Retinal pigment epithelial cell (primary cell): ENCODE measurements around the gene SLC6A8.

Experiments used
- DNase-seq: peaks from one replicate; pipeline ENCODE4 v3.0.0-alpha.2; 2010; ENCODE audit warnings: low read depth
- H3K4me3 ChIP-seq: 2 replicates; pipeline ENCODE4 v1.5.1; 2011; ENCODE audit warnings: mild to moderate bottlenecking, low read length, control low read depth, moderate library complexity
- TF ChIP-seq, protein P1 (sequence below): conservative IDR thresholded peaks from 2 replicates; pipeline ENCODE4 v1.5.1; 2011; ENCODE audit warnings: low read depth, low read length, control low read depth, inconsistent platforms

Gene SLC6A8

DNA sequence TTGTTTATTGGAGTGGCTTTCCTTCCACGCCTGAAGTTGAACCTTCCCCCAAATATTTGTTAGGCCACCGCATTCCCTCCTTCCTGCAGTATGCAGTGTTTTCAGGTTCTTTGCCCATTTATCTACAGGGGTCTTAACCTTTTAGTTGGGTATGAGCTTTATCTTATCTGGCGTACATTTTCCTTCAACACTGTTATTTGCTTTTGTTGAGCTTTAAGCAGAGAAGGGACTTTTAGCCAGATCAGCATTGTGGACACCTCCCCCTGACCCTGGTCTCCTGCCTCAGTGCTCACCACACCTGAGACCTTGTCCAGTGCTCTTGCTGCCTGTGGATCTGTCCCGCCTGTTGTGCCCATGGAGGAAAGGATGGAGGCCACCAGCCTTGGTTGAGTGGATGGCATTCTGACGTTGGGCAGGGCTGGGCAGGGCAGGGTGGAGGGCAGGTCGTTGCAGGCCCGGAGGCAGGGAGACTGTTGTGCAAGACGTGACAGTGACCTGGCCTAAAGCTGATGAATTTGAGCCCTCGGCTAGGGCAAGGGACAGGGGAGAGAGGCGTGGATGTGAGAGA, 41.7 kb upstream of the SLC6A8 start:
- TF ChIP-seq, protein P1, sequence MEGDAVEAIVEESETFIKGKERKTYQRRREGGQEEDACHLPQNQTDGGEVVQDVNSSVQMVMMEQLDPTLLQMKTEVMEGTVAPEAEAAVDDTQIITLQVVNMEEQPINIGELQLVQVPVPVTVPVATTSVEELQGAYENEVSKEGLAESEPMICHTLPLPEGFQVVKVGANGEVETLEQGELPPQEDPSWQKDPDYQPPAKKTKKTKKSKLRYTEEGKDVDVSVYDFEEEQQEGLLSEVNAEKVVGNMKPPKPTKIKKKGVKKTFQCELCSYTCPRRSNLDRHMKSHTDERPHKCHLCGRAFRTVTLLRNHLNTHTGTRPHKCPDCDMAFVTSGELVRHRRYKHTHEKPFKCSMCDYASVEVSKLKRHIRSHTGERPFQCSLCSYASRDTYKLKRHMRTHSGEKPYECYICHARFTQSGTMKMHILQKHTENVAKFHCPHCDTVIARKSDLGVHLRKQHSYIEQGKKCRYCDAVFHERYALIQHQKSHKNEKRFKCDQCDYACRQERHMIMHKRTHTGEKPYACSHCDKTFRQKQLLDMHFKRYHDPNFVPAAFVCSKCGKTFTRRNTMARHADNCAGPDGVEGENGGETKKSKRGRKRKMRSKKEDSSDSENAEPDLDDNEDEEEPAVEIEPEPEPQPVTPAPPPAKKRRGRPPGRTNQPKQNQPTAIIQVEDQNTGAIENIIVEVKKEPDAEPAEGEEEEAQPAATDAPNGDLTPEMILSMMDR = no peak
- H3K4me3 ChIP-seq = no peak overlapping the region
- DNase-seq = no peak

- DNase-seq = no peak
- no peak within 1 kb of the TSS for H3K4me3 ChIP-seq
- TF ChIP-seq, protein P1 = no peak
Measured at GRCh38 chrX:153646620-153647373, 40.9 kb upstream of the SLC6A8 start, which contains the start of gene DUSP9. Gene DUSP9 (plus strand): TSS chrX:153647203. CDS start chrX:153647954, 751 bp downstream.

- TF ChIP-seq, protein P1 = no peak
- no peak overlapping the region for H3K4me3 ChIP-seq
- DNase-seq = no peak
Measured at GRCh38 chrX:153647461-153648357, 40.0 kb upstream of the SLC6A8 start.

DNA sequence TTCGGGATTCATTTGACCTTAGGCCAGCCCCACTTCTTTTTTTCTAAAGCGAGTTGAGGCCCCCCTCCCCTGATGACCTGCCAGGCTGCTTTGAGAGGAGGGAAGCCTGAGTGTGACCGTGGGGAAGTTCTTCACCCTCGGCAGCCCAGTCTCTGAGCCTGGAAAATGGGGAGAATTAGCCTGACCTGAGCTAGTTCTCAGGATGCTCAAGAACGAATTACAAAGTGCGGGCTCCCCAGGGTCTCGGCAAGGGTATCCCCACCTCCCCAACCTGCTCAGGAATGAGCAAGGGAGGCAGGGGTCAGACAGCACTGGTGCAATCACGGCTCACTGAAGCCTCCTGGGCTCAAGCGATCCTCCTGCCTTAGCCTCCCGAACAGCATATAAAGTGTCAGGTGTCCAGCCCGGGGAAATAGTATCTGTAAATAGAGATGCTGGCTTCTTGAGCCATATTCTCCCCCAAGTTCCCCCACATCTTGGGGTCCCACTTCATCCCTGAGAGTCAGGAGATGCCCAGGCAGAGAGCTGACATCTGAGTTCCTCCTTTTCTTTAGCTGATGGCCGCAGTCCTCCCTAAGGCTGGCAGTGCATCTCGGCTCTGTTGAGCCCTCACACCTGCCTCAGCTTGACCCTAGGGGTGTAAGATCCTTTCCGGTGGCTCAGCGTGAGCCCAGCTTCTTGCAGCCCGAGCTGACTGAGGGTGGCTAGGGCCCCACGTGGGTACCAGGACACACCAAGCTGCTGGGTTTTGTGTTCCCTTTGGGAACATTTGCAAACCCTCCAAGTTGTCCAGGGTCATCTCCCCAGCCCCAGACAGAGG, 39.2 kb upstream of the SLC6A8 start:
- H3K4me3 ChIP-seq = no peak overlapping the region
- TF ChIP-seq, protein P1 = no peak
- DNase-seq = no peak

GRCh38 chrX:153649178-153649914, 38.4 kb upstream of the SLC6A8 start:
- no peak for DNase-seq
- TF ChIP-seq, protein P1 = peak; percentile 39
- no peak overlapping the region for H3K4me3 ChIP-seq
